Raji (cell line): ENCODE results near the gene STX18.

Experiments used
- POLR2A ChIP-seq: IDR thresholded peaks from 2 replicates; pipeline ENCODE4 v1.6.1; 2011; ENCODE audit warnings: low read depth, low read length, control low read depth; ENCODE audit not compliant: insufficient read depth

Gene STX18

GRCh38 chr4:4472344-4472958 lies 69.4 kb downstream of the STX18 start:
- no peak for TF ChIP-seq POLR2A

- no peak for TF ChIP-seq POLR2A
These were observed 70.7 kb downstream of the STX18 start for GRCh38 chr4:4471195-4471594.

- TF ChIP-seq POLR2A: no peak
These were observed 71.6 kb downstream of the STX18 start for GRCh38 chr4:4470208-4470607.

- TF ChIP-seq POLR2A: no peak
These were observed 78.9 kb downstream of the STX18 start for GRCh38 chr4:4462970-4463369.

GRCh38 chr4:4461850-4462249 lies 80.0 kb downstream of the STX18 start:
- no peak for TF ChIP-seq POLR2A

GRCh38 chr4:4461178-4461577 lies 80.7 kb downstream of the STX18 start:
- no peak for TF ChIP-seq POLR2A

GRCh38 chr4:4460759-4461158 lies 81.1 kb downstream of the STX18 start:
- TF ChIP-seq POLR2A: no peak

- no peak for TF ChIP-seq POLR2A
These were observed 82.7 kb downstream of the STX18 start for GRCh38 chr4:4459181-4459580.

- TF ChIP-seq POLR2A: no peak
These were observed 83.9 kb downstream of the STX18 start for GRCh38 chr4:4457803-4458553.

GRCh38 chr4:4456816-4457578 lies 84.9 kb downstream of the STX18 start:
- no peak for TF ChIP-seq POLR2A

- no peak for TF ChIP-seq POLR2A
These were observed 85.5 kb downstream of the STX18 start for GRCh38 chr4:4456351-4456750.

- TF ChIP-seq POLR2A: no peak
These were observed 86.5 kb downstream of the STX18 start for GRCh38 chr4:4455210-4455865.

- no peak for TF ChIP-seq POLR2A
These were observed 95.4 kb downstream of the STX18 start for GRCh38 chr4:4446434-4446833.

- TF ChIP-seq POLR2A: no peak
These were observed 98.0 kb downstream of the STX18 start for GRCh38 chr4:4443821-4444220.

- TF ChIP-seq POLR2A: no peak
These were observed 101.4 kb downstream of the STX18 start for GRCh38 chr4:4440333-4441061.

GRCh38 chr4:4439782-4440181 lies 102.1 kb downstream of the STX18 start:
- no peak for TF ChIP-seq POLR2A

GRCh38 chr4:4438891-4439290 lies 103.0 kb downstream of the STX18 start:
- no peak for TF ChIP-seq POLR2A
